RWPE2 (cell line): ENCODE results near the gene SNHG17.
"Not testable (repeated sequence)": the region's sequence is repeated elsewhere in the genome, so short reads cannot be mapped to it uniquely, and the experiment has no call there.

Experiments
- ATAC-seq: fragments of 200-7000 bp; cut with Tn5 transposase; 3 replicates; pipeline ENCODE4 v1.9.1; 2021; ENCODE audit warnings: low read depth
- DNase-seq: peaks from one replicate; pipeline ENCODE4 v3.0.0-alpha.2; 2020; ENCODE audit warnings: low spot score
- H3K27ac ChIP-seq: fragments of 450-650 bp; 2 replicates; pipeline ENCODE4 v1.5.1; 2017; ENCODE audit warnings: mild to moderate bottlenecking; ENCODE audit not compliant: poor library complexity, severe bottlenecking
- H3K27me3 ChIP-seq: fragments of 250-450 bp; sonication (Bioruptor Pico); 2 replicates; pipeline ENCODE4 v1.5.1; 2021; ENCODE audit warnings: mild to moderate bottlenecking, moderate library complexity; ENCODE audit not compliant: insufficient read depth, poor library complexity, severe bottlenecking
- H3K36me3 ChIP-seq: fragments of 250-450 bp; sonication (Bioruptor Pico); 2 replicates; pipeline ENCODE4 v1.5.1; 2020; ENCODE audit warnings: low read depth, mild to moderate bottlenecking, moderate library complexity
- H3K4me1 ChIP-seq: fragments of 250-450 bp; sonication (Bioruptor Pico); 2 replicates; pipeline ENCODE4 v1.5.1; 2021; ENCODE audit warnings: mild to moderate bottlenecking, moderate library complexity; ENCODE audit not compliant: insufficient read depth, poor library complexity, severe bottlenecking
- H3K4me3 ChIP-seq: fragments of 250-450 bp; sonication (Bioruptor Pico); 2 replicates; pipeline ENCODE4 v1.5.1; 2021; ENCODE audit warnings: mild to moderate bottlenecking, moderate library complexity; ENCODE audit not compliant: severe bottlenecking
- H3K9me3 ChIP-seq: fragments of 250-450 bp; sonication (Bioruptor Pico); 2 replicates; pipeline ENCODE4 v1.5.1; 2021; ENCODE audit warnings: mild to moderate bottlenecking, moderate library complexity; ENCODE audit not compliant: severe bottlenecking
- CTCF ChIP-seq: fragments of 450-650 bp; IDR thresholded peaks from one replicate; pipeline ENCODE4 v1.5.1; 2017; ENCODE audit warnings: mild to moderate bottlenecking, moderate library complexity; ENCODE audit not compliant: poor library complexity, severe bottlenecking

SNHG17 gene

DNA sequence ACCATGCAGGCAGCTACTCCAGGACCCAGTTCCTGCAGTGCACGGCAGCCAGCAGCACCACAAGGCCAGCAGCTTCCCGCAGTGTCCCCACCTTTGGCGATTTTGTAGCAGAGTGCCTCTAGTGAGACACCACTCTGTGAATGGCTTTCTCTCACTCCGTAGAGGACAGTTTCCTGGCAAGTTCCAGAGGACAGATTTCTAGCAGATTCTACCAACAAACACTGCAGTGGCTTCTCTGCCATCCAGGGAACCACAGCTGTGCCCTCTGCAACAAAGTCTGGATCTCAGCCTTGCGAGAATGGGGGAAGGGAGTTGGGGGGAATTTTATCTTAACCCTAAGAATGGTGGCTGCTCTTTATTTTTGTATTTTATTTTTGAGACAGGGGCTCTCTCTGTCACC is 28.7 kb downstream of the SNHG17 start:
- H3K27me3 ChIP-seq: no peaks in the 10 kb centered on the region
- H3K36me3 ChIP-seq: no peaks in the 10 kb centered on the region
- H3K9me3 ChIP-seq: no peaks in the 10 kb centered on the region
- no peak for TF ChIP-seq CTCF
- DNase-seq (no peak), ATAC-seq (no peak)
- no peak overlapping the region for H3K4me3 ChIP-seq
- no peaks in the 10 kb centered on the region for H3K4me1 ChIP-seq
- H3K27ac ChIP-seq: no peak overlapping the region

DNA sequence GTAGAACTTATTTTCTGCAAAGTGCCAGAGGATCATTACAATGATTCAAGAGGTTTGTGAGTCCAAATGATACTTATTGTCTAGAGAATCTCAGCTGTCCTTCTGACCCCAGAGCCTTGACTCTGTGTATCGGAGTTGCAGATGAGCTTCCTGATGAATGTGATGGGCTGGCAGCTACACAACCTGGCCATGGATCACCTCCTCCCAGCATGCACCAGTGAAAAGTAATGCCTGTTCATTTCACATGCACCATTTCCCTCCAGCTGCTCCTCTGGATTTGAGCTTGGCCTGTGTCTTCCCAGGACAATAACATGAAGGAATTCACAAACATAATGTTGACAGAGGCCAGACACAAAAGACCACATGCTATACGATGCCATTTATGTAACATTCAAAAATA is 30.0 kb downstream of the SNHG17 start:
- no peak overlapping the region for H3K27ac ChIP-seq
- no peaks in the 10 kb centered on the region for H3K9me3 ChIP-seq
- no peak for DNase-seq
- TF ChIP-seq CTCF: no peak
- no peak overlapping the region for H3K4me3 ChIP-seq
- H3K4me1 ChIP-seq: no peaks in the 10 kb centered on the region
- no peak for ATAC-seq
- H3K27me3 ChIP-seq: no peaks in the 10 kb centered on the region
- H3K36me3 ChIP-seq: no peaks in the 10 kb centered on the region

- TF ChIP-seq CTCF: no peak
- ATAC-seq (no peak), DNase-seq (no peak)
- no peaks in the 10 kb centered on the region for H3K27me3 ChIP-seq
- no peak overlapping the region for H3K4me3 ChIP-seq
- no peaks in the 10 kb centered on the region for H3K4me1 ChIP-seq
- H3K36me3 ChIP-seq: no peaks in the 10 kb centered on the region
- H3K9me3 ChIP-seq: no peaks in the 10 kb centered on the region
- H3K27ac ChIP-seq: no peak overlapping the region
Measured at GRCh38 chr20:38404016-38404415, 31.1 kb downstream of the SNHG17 start.

GRCh38 chr20:38402816-38403215 is 32.3 kb downstream of the SNHG17 start:
- Histone ChIP-seq H3K4me1 (no peaks in the 10 kb centered on the region), H3K27ac (no peak overlapping the region), H3K27me3 (no peaks in the 10 kb centered on the region), H3K4me3 (no peak overlapping the region), H3K9me3 (no peaks in the 10 kb centered on the region), H3K36me3 (no peaks in the 10 kb centered on the region)
- no peak for TF ChIP-seq CTCF
- DNase-seq (no peak), ATAC-seq (no peak)

GRCh38 chr20:38402089-38402488 is 33.0 kb downstream of the SNHG17 start:
- H3K4me1 ChIP-seq: no peaks in the 10 kb centered on the region
- H3K27ac ChIP-seq: no peak overlapping the region
- ATAC-seq (no peak), DNase-seq (no peak)
- H3K27me3 ChIP-seq: no peaks in the 10 kb centered on the region
- H3K9me3 ChIP-seq: no peaks in the 10 kb centered on the region
- H3K4me3 ChIP-seq: no peak overlapping the region
- no peaks in the 10 kb centered on the region for H3K36me3 ChIP-seq
- no peak for TF ChIP-seq CTCF

- not testable (repeated sequence) for H3K4me3 ChIP-seq, H3K27me3 ChIP-seq, H3K9me3 ChIP-seq, H3K4me1 ChIP-seq, ATAC-seq, DNase-seq, H3K36me3 ChIP-seq, H3K27ac ChIP-seq
Measured at GRCh38 chr20:38395751-38396395, 39.3 kb downstream of the SNHG17 start.
